ENCODE data around the gene EPB42.

DNA sequence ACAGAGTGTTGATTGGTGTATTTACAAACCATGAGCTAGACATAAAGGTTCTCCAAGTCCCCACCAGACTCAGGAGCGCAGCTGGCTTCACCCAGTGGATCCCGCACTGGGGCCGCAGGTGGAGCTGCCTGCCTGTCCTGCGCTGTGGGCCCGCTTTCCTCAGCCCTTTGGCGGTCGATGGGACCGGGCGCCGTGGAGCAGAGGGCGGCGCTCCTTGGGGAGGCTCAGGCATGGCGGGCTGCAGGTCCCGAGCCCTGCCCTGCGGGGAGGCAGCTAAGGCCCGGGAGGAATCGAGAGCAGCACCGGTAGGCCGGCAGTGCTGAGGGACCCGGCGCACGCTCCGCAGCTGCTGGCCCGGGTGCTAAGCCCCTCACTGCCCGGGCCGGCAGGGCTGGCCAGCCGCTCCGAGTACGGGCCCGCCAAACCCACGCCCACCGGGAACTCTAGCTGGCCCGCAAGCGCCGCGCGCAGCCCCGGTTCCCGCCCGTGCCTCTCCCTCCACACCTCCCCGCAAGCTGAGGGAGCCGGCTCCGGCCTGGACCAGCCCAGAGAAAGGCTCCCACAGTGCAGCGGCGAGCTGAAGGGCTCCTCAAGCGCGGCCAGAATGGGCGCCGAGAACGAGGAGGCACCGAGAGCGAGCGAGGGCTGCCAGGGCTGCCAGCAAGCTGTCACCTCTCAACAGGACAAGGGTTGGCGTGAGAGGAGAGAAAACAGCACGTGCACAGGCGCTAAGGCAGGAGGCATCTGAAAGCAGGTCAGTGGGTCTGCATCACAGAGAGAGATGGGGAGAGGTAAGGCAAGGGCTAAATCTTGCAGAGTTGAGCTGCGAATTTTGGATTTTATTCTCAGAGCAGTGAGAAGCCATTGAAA, 5.9 kb upstream of the EPB42 start:
- TF ChIP-seq, protein P1, sequence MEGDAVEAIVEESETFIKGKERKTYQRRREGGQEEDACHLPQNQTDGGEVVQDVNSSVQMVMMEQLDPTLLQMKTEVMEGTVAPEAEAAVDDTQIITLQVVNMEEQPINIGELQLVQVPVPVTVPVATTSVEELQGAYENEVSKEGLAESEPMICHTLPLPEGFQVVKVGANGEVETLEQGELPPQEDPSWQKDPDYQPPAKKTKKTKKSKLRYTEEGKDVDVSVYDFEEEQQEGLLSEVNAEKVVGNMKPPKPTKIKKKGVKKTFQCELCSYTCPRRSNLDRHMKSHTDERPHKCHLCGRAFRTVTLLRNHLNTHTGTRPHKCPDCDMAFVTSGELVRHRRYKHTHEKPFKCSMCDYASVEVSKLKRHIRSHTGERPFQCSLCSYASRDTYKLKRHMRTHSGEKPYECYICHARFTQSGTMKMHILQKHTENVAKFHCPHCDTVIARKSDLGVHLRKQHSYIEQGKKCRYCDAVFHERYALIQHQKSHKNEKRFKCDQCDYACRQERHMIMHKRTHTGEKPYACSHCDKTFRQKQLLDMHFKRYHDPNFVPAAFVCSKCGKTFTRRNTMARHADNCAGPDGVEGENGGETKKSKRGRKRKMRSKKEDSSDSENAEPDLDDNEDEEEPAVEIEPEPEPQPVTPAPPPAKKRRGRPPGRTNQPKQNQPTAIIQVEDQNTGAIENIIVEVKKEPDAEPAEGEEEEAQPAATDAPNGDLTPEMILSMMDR (IDR thresholded peaks at IDR 0.05; ENCODE audit: low read depth, low read length) = no peak
- TF ChIP-seq POLR2A (IDR thresholded peaks at IDR 0.05; ENCODE audit: extremely low read depth, insufficient read length) (no peak), MYC (IDR thresholded peaks at IDR 0.05; ENCODE audit: low read depth, low read length) (no peak)
- TF ChIP-seq, protein P2, sequence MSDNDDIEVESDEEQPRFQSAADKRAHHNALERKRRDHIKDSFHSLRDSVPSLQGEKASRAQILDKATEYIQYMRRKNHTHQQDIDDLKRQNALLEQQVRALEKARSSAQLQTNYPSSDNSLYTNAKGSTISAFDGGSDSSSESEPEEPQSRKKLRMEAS (IDR thresholded peaks at IDR 0.05; ENCODE audit: low read depth, low read length) = no peak
